ENCODE results near the gene MET. TPM values are rescaled to one million over a fixed set of nuclear protein-coding genes. Genes with fewer than 3 reads are reported as not detected.

Gene MET
- total and polyA plus RNA-seq, 2 donors: 1.4 to 12.0 TPM

DNA sequence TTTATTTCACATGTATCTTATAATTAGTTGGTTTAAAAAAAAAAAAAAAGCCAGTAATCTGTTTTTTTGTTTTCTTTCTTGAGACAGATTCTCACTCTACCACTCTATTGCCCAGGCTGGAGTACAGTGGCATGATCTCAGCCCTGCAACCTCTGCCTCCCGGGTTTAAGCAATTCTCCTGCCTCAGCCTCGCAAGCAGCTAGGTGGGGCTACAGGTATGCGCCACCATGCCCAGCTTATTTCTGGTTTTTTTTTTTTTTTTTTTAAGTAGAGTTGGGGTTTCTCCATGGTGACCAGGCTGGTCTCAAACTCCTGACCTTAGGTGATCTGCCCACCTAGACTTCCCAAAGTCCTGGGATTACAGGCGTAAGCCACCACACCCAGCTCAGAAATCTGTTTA is 156.3 kb downstream of the MET start:
- WGBS: over 99% methylated on average over 4 of the region's 4 CpGs

DNA sequence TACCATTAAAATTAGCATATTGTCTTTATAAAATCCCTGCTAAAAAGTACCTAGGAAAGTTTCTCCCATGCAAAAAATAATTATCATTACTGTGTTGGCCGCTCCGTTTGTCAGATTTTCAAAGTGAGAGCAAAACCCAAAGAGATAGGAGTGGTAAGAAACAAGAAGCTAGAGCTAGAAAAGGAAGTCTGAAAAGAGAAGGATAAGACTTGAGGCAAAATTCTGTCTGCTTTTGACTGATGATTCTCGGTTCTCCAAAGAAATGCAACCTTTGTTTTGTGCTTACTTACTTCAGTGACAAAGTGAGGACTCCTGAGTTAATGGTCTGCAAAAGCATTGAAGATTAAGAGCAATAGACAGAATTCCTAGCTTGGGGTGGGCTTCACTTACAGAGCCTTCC is 157.0 kb downstream of the MET start:
- no peak for DNase-seq (ENCODE audit: low read depth in 6 of 9, low spot score in 9 of 9)
- Histone ChIP-seq H3K4me3 (ENCODE audit: low read length in 2 of 2) (no peak overlapping the region), H3K36me3 (ENCODE audit: control insufficient read depth in 2 of 2, insufficient read depth in 2 of 2, low read length in 1 of 2) (no peaks in the 10 kb centered on the region), H3K27me3 (ENCODE audit: control insufficient read depth in 2 of 2, insufficient read depth in 1 of 2, low read length in 1 of 2) (no peaks in the 10 kb centered on the region), H3K27ac (ENCODE audit: low read depth in 1 of 2, low read length in 1 of 2) (no peak overlapping the region), H3K9me3 (ENCODE audit: control insufficient read depth in 2 of 2, insufficient read depth in 1 of 2, low read length in 1 of 2) (no peaks in the 10 kb centered on the region), H3K4me1 (ENCODE audit: control insufficient read depth in 2 of 2, insufficient read depth in 2 of 2, low read length in 2 of 2) (no peaks in the 10 kb centered on the region)
- whole genome bisulfite sequencing: 55% methylated on average over 3 of the region's 3 CpGs

More for the DNA sequence above, 156.3 kb downstream of the MET start:
- Histone ChIP-seq H3K9me3 (ENCODE audit: control insufficient read depth in 2 of 2, insufficient read depth in 1 of 2, low read length in 1 of 2) (no peaks in the 10 kb centered on the region), H3K4me1 (ENCODE audit: control insufficient read depth in 2 of 2, insufficient read depth in 2 of 2, low read length in 2 of 2) (no peaks in the 10 kb centered on the region), H3K27ac (ENCODE audit: low read depth in 1 of 2, low read length in 1 of 2) (no peak overlapping the region), H3K36me3 (ENCODE audit: control insufficient read depth in 2 of 2, insufficient read depth in 2 of 2, low read length in 1 of 2) (no peaks in the 10 kb centered on the region), H3K4me3 (ENCODE audit: low read length in 2 of 2) (no peak overlapping the region), H3K27me3 (ENCODE audit: control insufficient read depth in 2 of 2, insufficient read depth in 1 of 2, low read length in 1 of 2) (no peaks in the 10 kb centered on the region)
- no peak for DNase-seq (ENCODE audit: low read depth in 6 of 9, low spot score in 9 of 9)

DNA sequence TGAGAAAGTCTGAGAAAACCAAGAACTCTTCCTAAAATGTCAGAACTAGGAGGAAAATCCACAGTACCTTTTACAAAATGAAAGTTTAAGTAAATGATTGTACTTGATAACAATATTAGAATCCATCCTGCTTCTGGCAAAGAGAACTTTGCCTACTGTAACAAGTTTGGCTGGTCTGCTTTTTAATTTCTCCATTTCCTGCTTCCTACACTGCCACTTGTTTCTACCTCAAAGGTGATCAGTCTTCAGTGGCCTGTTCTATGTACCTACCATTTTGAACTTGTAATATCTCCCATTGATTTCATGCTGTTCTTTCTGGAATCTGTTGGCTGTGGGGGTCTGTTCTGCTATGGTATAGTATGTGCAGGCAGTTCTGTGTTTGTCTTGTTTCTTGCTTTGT is 157.5 kb downstream of the MET start:
- Histone ChIP-seq H3K27ac (ENCODE audit: low read depth in 1 of 2, low read length in 1 of 2) (no peak overlapping the region), H3K4me3 (ENCODE audit: low read length in 2 of 2) (no peak overlapping the region), H3K9me3 (ENCODE audit: control insufficient read depth in 2 of 2, insufficient read depth in 1 of 2, low read length in 1 of 2) (no peaks in the 10 kb centered on the region), H3K4me1 (ENCODE audit: control insufficient read depth in 2 of 2, insufficient read depth in 2 of 2, low read length in 2 of 2) (no peaks in the 10 kb centered on the region), H3K27me3 (ENCODE audit: control insufficient read depth in 2 of 2, insufficient read depth in 1 of 2, low read length in 1 of 2) (no peaks in the 10 kb centered on the region), H3K36me3 (ENCODE audit: control insufficient read depth in 2 of 2, insufficient read depth in 2 of 2, low read length in 1 of 2) (no peaks in the 10 kb centered on the region)
- DNase-seq (ENCODE audit: low read depth in 6 of 9, low spot score in 9 of 9): no peak

DNA sequence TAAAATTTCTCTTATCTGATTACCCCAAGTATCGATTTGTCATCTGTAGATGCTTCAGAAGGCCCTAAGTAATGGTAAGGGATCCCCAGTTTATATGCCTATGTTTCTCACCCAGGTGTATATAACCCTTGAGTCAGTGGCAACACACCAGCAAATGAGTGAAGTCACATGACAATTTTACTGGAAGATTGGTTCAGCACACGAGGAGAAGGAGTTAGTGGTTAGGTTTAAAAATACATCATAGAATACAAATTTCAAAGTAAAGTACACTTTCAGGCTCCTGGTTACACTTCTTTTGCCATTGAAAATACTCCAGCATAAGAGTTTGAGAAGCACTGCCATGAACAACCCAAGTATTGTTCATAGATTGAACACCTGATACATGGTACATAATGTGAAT is 160.7 kb downstream of the MET start:
- Histone ChIP-seq H3K4me1 (ENCODE audit: control insufficient read depth in 2 of 2, insufficient read depth in 2 of 2, low read length in 2 of 2) (no peaks in the 10 kb centered on the region), H3K27ac (ENCODE audit: low read depth in 1 of 2, low read length in 1 of 2) (no peak overlapping the region), H3K9me3 (ENCODE audit: control insufficient read depth in 2 of 2, insufficient read depth in 1 of 2, low read length in 1 of 2) (no peaks in the 10 kb centered on the region), H3K36me3 (ENCODE audit: control insufficient read depth in 2 of 2, insufficient read depth in 2 of 2, low read length in 1 of 2) (no peaks in the 10 kb centered on the region), H3K4me3 (ENCODE audit: low read length in 2 of 2) (no peak overlapping the region), H3K27me3 (ENCODE audit: control insufficient read depth in 2 of 2, insufficient read depth in 1 of 2, low read length in 1 of 2) (no peaks in the 10 kb centered on the region)
- no peak for DNase-seq (ENCODE audit: low read depth in 6 of 9, low spot score in 9 of 9)
- WGBS: 52% methylated on average over 2 of the region's 2 CpGs

DNA sequence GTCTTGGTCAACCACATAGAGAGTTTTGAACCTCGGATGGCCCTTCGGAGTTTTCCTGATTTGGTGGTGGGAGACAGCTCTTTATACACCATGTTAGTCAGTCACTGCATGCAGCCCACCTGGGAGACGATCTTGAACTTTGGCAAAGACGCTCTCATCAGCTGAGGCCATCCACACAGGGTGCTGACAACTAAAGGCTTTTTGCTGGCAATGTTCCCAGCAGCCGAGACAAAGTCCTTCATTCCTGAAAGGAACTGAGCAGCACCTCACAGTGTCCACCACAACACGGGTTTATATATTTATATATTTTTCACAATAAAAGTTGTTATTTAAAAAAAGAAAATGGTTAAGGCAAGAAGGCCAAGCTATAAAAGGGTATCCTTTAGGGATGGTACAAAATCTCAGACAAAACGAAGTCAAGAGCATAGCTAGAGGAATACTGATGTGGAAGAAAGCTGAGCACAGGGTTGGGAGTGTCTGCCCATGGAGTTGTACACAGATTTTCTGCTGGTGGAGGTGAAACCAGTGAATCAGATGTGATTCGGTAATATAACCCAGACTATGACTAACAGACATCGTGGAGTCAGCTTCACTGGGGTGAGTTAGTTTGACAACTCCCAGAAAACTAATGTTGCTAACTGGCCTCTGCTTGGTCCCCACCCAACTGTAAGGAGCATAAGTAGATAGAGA is 163.0 kb downstream of the MET start:
- 95% methylated on average over 9 of the region's 9 CpGs for WGBS
- H3K4me3 ChIP-seq (ENCODE audit: low read length in 2 of 2): no peak overlapping the region

DNA sequence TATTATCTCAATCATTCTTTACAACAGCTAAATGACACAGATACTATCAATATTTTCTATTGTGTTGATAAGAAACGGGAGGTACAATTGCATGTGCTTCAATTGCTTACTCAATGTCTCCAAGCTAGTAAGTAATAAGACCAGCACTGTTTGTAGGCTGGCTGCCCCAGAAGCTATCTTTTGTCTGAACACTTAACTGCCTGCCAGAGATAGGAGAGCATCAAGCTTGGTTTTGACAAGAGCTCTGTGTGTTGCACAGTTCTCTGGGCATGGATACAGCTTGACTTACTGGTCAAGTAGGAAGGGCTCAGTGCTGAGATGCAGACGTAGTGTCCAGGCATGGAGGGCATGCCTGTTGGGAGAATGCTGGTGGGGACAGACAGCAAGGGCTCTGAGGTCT is 164.1 kb downstream of the MET start:
- no peaks in the 10 kb centered on the region for H3K4me1 ChIP-seq (ENCODE audit: control insufficient read depth in 2 of 2, insufficient read depth in 2 of 2, low read length in 2 of 2)
- 97% methylated on average over 2 of the region's 2 CpGs for WGBS
- no peak for DNase-seq (ENCODE audit: low read depth in 6 of 9, low spot score in 9 of 9)

More for the DNA sequence above, 163.0 kb downstream of the MET start:
- H3K27me3 ChIP-seq (ENCODE audit: control insufficient read depth in 2 of 2, insufficient read depth in 1 of 2, low read length in 1 of 2): no peaks in the 10 kb centered on the region
- no peaks in the 10 kb centered on the region for H3K9me3 ChIP-seq (ENCODE audit: control insufficient read depth in 2 of 2, insufficient read depth in 1 of 2, low read length in 1 of 2)
- no peak overlapping the region for H3K27ac ChIP-seq (ENCODE audit: low read depth in 1 of 2, low read length in 1 of 2)
- H3K36me3 ChIP-seq (ENCODE audit: control insufficient read depth in 2 of 2, insufficient read depth in 2 of 2, low read length in 1 of 2): no peaks in the 10 kb centered on the region
- DNase-seq (ENCODE audit: low read depth in 6 of 9, low spot score in 9 of 9): no peak
- H3K4me1 ChIP-seq (ENCODE audit: control insufficient read depth in 2 of 2, insufficient read depth in 2 of 2, low read length in 2 of 2): no peaks in the 10 kb centered on the region

DNA sequence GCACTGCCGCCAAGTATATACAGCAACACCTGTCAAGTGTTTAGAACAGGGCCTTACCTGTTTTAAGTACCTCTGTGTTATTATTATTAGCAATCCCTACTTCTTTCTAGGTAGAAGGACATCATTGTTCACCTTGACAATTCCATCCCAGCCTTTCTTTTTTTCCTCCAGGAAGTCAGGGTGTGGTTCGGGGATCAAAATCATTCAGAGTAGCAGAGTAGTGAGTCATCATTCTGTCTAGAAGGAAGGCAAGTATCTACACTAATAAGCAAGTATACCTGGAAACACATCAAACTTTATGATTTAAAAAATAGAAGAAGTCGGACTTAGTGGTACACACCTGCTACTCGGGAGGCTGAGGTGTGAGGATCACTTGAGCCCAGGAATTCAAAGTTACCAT is 164.9 kb downstream of the MET start:
- Histone ChIP-seq H3K36me3 (ENCODE audit: control insufficient read depth in 2 of 2, insufficient read depth in 2 of 2, low read length in 1 of 2) (no peaks in the 10 kb centered on the region), H3K9me3 (ENCODE audit: control insufficient read depth in 2 of 2, insufficient read depth in 1 of 2, low read length in 1 of 2) (no peaks in the 10 kb centered on the region), H3K27me3 (ENCODE audit: control insufficient read depth in 2 of 2, insufficient read depth in 1 of 2, low read length in 1 of 2) (no peaks in the 10 kb centered on the region), H3K27ac (ENCODE audit: low read depth in 1 of 2, low read length in 1 of 2) (no peak overlapping the region), H3K4me3 (ENCODE audit: low read length in 2 of 2) (no peak overlapping the region), H3K4me1 (ENCODE audit: control insufficient read depth in 2 of 2, insufficient read depth in 2 of 2, low read length in 2 of 2) (no peaks in the 10 kb centered on the region)
- 99% methylated on average over 4 of the region's 4 CpGs for WGBS
- no peak for DNase-seq (ENCODE audit: low read depth in 6 of 9, low spot score in 9 of 9)

More for the DNA sequence above, 164.1 kb downstream of the MET start:
- H3K9me3 ChIP-seq (ENCODE audit: control insufficient read depth in 2 of 2, insufficient read depth in 1 of 2, low read length in 1 of 2): no peaks in the 10 kb centered on the region
- no peaks in the 10 kb centered on the region for H3K27me3 ChIP-seq (ENCODE audit: control insufficient read depth in 2 of 2, insufficient read depth in 1 of 2, low read length in 1 of 2)
- H3K4me3 ChIP-seq (ENCODE audit: low read length in 2 of 2): no peak overlapping the region
- H3K27ac ChIP-seq (ENCODE audit: low read depth in 1 of 2, low read length in 1 of 2): no peak overlapping the region
- H3K36me3 ChIP-seq (ENCODE audit: control insufficient read depth in 2 of 2, insufficient read depth in 2 of 2, low read length in 1 of 2): no peaks in the 10 kb centered on the region

DNA sequence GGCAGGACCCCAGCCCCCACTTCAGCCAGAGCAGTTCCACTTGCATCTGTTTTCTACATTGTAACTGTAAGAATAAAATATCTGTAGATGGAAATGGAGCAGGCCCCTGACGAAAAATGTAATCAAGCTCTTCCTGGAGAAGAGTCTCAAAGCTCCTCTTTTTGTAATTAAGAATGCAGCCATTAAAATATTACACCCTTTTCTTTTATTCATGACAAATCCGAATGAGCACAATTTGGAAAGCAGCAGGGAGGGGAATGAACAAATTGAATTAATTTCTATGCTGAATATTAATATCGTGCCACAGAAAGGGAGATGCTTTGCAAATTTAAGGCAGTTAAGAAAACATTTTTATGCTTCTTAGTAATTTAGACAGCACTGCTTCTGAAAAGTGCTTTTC is 165.6 kb downstream of the MET start:
- DNase-seq (ENCODE audit: low read depth in 6 of 9, low spot score in 9 of 9): no peak
- H3K27me3 ChIP-seq (ENCODE audit: control insufficient read depth in 2 of 2, insufficient read depth in 1 of 2, low read length in 1 of 2): no peaks in the 10 kb centered on the region
- H3K27ac ChIP-seq (ENCODE audit: low read depth in 1 of 2, low read length in 1 of 2): no peak overlapping the region
- no peaks in the 10 kb centered on the region for H3K4me1 ChIP-seq (ENCODE audit: control insufficient read depth in 2 of 2, insufficient read depth in 2 of 2, low read length in 2 of 2)
- 96% methylated on average over 3 of the region's 3 CpGs for WGBS
- no peaks in the 10 kb centered on the region for H3K36me3 ChIP-seq (ENCODE audit: control insufficient read depth in 2 of 2, insufficient read depth in 2 of 2, low read length in 1 of 2)
- H3K9me3 ChIP-seq (ENCODE audit: control insufficient read depth in 2 of 2, insufficient read depth in 1 of 2, low read length in 1 of 2): no peaks in the 10 kb centered on the region
- H3K4me3 ChIP-seq (ENCODE audit: low read length in 2 of 2): no peak overlapping the region

DNA sequence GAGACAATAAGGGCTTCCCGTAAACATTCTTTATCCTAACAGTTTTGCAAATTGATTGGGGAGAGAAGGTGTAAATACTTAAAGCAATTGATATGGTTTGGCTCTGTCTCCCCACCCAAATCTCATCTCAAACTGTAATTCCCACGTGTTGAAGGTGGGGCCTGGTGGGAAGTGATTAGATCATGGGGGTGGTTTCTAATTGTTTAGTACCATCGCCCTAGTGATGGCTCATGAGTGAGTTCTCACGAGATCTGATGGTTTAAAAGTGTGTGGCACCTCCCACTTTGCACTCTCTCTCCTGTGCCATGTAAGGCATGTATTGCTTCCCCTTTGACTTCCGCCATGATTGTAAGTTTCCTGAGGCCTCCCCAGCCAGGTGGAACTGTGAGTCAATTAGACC is 168.3 kb downstream of the MET start:
- no peaks in the 10 kb centered on the region for H3K27me3 ChIP-seq (ENCODE audit: control insufficient read depth in 2 of 2, insufficient read depth in 1 of 2, low read length in 1 of 2)
- DNase-seq (ENCODE audit: low read depth in 6 of 9, low spot score in 9 of 9): no peak
- H3K27ac ChIP-seq (ENCODE audit: low read depth in 1 of 2, low read length in 1 of 2): no peak overlapping the region
- no peaks in the 10 kb centered on the region for H3K36me3 ChIP-seq (ENCODE audit: control insufficient read depth in 2 of 2, insufficient read depth in 2 of 2, low read length in 1 of 2)
- no peak overlapping the region for H3K4me3 ChIP-seq (ENCODE audit: low read length in 2 of 2)
- no peaks in the 10 kb centered on the region for H3K4me1 ChIP-seq (ENCODE audit: control insufficient read depth in 2 of 2, insufficient read depth in 2 of 2, low read length in 2 of 2)
- no peaks in the 10 kb centered on the region for H3K9me3 ChIP-seq (ENCODE audit: control insufficient read depth in 2 of 2, insufficient read depth in 1 of 2, low read length in 1 of 2)
- WGBS: 88% methylated on average over 5 of the region's 5 CpGs
